GM18526 (cell line): ENCODE measurements around the gene EPHB1.

ENCODE experiments used
- POLR2A ChIP-seq: IDR thresholded peaks from 3 replicates; pipeline ENCODE4 v1.6.1; 2011; ENCODE audit not compliant: insufficient read length; ENCODE audit errors: extremely low read depth

Gene EPHB1

DNA sequence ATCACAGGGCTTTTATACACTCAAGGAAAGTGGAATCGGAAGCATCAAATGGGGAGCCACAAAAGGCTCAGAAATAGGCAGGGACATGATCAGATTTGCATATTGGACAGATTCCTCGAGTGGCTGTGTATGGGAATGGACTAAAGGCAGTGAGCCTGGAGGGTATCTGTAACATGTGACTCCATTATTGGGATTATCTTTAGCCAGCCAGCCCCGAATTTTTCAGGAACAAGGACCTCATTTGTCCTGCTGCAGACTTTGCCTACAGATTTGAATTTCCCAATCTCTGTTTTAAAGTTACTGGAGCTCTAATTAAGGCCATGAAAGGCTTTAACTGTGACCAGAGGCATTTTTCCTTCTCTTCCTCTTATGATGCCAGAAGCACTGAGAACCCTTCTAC, 26.9 kb upstream of the EPHB1 start:
- TF ChIP-seq POLR2A: no peak

DNA sequence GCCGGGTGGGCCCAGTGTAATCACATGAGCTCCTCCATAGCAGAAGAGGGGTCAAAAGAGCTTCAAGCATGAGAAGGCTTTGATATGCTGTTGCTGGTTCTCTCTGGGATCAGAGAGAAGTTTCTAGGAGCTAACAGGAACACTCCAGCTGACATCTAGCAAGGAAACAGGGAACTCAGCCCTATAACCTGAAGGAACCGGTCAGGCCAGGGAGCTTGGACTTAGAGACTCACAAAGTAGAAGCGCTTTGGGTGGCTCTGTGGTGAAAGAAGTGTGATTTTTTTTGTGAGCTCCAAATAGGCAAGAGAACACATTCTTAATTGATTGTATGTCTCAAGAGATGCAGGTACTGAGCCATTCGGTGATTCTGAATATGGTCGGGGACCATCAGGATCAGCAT, 26.2 kb upstream of the EPHB1 start:
- TF ChIP-seq POLR2A: no peak

DNA sequence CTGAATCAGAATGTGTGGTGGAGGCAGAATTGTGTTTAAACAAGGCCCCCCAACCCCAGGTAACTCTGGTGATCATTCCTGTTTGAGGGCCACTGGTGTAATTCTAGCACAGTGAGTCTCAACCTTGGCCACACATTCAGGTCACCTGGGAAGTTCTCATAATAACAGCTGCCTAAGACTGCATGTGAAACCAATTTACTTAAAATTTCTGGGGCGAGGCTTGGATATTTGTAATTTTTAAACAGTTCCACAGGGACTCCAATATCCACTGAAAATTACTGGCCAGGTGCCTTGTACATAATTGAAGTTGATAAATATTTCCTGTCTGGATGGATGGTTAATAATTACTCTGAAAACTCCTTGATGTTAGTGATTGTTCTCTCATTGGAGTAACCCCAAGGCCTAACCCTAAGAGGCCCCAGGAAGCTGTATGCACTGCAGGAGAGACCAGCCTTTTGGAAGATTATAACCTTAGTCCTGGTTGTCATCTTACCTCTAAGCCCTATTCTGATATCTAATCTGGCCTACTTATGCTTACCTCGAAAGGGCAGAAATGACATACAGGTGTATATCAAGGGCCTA, 25.7 kb upstream of the EPHB1 start:
- TF ChIP-seq POLR2A: no peak

DNA sequence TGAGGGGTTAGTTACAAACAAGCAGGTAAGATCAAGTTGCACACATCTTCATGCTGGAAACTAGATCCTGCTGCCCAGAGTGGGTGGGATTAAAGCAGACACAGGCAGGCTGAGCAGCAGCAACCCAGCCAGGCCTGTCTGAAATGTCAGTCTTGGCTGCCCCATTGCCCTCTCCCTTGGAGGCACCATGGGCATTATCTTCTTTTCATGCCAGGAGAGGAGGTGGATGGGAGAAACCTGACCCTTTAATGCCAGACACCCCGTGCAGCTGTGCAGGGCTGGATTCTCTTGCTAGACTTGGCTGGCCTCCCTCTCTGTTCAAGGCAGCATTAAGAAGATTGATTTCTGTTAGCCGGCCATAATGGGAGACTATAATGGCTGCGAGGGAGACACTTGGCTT, 23.0 kb upstream of the EPHB1 start:
- TF ChIP-seq POLR2A: no peak

DNA sequence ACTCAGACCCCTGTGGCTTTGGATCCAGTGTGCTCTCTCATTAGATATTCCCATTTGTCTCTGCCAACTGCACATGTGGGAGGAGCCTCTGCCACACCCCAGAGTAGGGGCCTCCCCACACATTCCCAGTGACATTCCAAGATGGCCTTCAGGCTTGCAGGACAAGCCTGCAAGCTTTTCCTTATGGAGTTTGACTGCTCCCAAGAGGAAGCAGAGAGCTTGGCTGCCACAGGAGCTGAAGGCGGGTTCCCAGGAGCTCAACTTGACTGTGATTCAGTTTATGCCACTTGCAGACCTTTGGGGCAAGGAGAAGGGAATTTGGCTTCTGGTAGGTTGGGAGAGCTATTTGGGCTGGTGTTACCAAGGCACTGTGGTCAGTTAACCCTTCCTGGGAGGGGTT, 22.5 kb upstream of the EPHB1 start:
- no peak for TF ChIP-seq POLR2A

DNA sequence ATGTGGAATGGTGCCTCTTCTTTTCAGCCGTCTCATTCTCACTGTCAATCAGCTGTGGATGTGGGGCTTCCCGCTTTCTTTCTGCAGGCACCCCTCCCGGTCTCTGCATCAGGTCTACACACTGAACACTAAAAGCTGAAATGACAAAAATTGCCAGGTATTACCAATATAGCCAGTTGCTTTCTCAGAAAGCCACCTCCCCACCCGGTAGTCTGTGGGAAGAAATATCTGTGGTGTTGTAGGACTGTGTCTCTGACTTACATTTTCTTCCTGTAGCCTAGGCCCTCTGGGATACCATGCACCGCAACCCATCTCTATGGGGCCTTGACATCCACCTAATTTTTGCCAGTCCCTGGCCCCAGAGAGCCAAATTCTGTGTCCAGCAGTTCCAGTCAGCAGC, 19.2 kb upstream of the EPHB1 start:
- TF ChIP-seq POLR2A: no peak

DNA sequence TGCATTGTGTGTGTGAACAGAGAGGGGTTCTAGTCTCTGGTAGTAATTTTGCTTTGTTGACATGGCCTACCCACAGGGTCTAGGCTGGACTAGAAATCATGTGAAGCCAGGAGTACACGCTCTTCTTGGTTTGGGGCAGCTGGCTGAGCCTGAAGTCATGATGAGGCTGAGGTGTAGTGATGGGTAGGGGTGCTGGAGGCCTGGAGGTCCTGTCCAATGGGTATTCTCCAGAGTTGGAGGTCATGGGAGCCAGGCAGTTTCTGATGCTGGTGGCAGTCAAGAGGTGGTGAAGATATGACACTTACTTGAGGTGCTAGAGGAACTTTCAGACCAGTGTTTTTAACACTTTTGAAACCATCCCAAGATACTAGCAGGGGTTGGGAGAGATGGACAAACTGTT, 18.5 kb upstream of the EPHB1 start:
- TF ChIP-seq POLR2A: no peak

DNA sequence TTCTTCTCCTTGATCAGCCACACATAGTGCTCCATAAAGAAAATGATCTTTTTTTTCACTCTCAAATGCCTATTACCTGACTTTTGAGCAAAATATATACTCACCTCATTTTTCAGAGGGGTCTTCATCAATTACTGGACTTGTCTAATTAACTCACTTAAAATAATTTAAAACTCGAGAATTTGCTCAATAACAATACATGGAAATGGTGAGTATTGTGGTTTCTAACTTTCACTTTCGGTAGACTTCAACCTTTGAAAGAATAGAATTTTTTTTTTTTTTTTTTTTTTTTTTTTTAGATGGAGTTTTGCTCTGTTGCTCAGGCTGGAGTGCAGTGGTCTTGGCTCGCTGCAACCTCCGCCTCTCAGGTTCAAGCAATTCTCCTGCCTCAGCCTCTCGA, 17.7 kb upstream of the EPHB1 start:
- TF ChIP-seq POLR2A: no peak

DNA sequence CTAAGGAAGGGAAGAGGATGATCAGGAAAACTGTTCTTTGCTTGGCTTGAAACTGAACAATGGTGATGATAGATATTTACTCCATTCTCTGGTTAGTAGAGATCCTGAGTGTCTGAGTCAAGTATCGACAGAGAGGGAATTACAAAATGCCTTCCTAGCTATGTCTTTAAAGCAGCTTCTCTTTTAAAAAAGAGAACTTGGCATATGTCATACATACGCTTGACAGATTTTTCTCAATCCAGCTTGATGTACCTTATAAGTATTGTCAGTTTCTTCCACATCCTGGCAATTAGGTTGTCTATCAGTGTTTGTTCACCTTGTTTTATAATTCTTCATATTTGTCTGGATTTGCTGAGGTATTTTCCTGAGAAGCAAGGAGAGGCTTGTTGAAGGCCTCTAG, 5.0 kb upstream of the EPHB1 start:
- TF ChIP-seq POLR2A: no peak

DNA sequence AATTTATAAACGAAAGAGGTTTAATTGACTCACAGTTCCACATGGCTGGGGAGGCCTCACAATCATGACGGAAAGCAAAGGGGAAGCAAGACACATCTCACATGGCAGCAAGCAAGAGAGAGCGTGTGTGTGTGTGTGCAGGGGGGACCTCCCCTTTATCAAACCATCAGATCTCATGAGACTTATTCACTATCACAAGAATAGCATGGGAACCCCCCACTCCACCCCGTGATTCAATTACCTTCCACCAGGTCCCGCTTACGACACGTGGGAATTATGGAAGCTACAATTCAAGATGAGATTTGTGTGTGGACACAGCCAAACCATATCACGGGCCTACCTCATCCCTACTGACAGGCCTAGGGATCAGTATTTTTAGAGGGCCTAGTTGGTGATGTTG, 3.1 kb upstream of the EPHB1 start:
- TF ChIP-seq POLR2A: no peak

DNA sequence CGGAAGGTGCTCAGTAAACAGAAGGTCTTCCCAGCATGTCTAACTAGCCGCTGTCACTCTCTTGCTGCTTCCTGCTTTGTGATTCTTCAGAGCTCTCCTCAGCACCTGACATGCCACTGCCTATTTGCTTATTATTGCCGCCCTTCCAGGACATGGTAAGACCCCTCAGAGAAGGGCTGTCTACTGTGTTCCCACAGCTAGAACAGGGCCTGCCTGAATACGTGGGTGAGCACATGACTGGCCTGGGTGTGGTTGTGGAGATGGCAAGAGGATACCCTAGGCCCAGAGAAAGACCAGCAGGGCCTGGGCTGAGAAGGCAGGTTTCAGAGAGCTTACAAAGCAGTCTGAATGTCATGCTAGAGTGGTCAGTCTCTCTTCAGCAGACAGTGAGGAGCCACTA, 2.4 kb upstream of the EPHB1 start:
- TF ChIP-seq POLR2A: no peak

DNA sequence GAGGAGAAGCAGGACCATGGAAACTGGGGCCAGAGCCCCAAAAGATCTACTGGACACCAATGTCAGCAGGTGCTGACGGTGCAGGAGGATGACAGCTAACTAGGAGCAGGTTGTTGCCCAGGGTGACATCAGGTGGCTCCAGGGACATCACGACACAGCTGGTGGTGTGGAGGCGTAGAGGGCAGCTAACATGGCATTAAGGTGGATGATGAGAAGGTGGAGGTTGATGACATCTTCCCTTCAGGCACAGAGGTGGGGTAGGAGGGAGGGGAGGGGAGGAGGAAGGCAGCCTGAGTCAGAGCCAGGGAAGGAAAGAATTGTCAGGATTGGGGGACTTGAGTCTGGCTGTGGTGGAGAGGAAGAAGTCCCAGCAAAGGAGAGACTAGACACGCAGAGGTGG, 1.5 kb upstream of the EPHB1 start:
- no peak for TF ChIP-seq POLR2A

DNA sequence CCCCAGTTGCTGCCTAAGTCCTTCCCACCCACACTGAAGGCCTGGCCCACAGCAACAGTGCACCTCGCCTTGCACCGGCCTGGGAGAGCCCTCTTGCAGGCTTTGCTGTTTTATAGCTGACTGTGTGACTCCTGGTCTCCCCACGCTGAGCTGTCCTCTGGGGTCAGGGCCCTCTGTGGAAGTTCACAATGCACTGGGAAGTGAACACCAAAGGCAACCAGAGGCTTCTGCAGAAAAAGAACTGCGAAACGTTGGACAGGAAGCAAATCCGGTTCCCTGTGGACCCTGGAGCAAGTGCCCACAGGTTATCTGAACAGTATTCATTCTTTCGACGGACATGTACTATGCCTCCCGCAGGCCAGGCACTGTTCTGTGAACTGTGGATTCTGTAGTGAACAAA, 737 bp upstream of the EPHB1 start:
- TF ChIP-seq POLR2A: no peak

DNA sequence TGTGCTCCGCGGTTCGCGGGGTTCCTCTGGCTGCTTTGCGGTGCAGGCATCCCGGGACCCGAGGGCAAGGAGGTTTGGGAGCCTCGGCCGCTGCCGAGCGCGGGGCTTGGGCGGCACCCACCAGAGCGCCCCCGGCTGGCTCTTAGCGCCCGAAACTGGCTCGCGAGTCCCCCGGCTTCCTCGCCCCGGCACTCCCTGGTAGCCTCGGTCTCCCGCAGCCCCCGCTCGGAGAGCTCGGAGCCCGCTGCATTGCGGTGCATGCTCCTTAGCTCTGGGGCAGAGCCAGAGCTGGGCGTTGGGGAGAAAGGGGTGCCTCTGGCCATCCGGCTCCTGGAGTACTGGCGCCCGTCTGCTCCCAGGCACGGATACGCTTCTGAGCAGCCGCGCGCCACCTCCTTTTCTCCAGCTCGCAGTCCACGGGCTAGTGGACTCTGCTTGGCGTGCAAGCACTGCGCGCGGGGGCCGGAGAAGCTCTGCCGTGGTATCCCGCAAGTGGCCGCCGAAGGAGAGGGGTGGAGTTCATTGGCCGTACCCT, 753 bp downstream of the EPHB1 start:
- TF ChIP-seq POLR2A: no peak

DNA sequence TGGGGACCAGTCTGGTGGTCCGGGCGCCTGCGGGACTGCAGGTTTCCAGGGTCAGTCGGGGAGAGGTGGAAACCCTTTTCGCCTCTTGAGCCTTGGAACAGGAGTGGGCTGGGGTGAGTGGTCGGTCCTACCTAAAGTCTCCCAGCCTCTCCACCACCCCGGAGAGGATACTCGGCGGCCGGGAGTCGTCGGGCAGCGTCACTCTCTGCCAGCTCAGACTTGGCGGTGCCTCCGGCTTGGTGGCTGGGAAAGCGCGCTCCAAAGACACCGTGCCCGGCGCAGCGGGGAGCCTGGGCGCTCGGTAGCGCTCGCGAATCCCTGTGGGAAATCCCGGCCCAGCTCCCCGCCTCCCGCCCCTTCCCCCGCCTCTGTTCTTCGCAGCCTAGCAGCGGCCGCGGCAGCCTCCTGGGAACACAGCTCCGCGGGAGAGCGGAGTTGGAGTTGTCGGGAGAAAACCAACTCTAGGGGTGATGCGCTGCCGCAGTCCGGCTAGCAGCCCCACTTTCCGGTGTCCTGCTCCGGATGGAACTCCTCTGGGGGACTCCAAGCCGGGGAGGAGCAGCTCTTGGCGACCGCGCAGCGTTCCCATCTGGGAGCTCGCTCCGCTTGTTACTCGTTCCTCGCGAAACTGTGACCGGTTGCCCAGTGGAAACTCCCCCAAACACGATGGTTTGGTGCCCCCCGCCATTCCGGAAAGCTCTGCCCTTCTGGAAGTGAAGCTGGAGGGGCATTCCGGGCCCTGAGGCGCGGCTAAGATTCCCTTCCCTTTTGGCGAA, 1.4 kb downstream of the EPHB1 start:
- no peak for TF ChIP-seq POLR2A

DNA sequence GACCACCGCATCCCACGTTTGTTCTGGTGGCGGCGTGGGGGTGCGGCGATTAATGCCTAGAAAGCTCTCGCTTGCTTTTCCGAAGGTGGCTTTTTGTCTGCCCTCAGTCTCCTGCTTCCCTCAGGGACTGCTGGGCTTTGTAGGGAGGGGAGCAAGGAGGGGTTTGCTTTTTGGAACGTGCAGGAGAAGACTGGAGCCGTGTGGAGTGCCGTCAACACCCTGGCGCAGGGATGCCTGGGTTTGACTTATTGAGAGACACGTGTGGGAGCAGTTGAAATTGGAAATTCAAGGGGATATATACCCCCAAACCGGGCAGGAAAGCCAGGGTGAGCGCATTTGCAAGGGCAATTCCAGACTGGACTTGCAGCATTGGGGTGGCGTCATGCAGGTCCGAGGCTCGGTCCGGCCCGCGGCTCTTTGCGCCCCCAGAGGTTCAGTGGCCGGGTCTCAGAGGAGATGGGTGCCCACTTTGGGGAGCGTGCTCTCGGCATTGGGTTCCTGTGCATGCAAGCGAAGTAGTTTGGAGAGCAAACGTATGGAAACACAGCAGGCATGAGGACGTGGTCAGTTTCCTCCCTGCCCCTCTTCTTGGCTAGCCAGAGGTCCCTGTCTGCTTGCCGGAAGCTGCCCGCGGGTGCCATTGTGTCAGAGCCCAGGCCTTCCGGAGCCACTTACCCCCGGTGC, 2.1 kb downstream of the EPHB1 start:
- TF ChIP-seq POLR2A: no peak
